Thoracic aorta (tissue), 2 donors: ENCODE measurements around the gene SH2B3. TPM values are rescaled to one million over a fixed set of nuclear protein-coding genes. Genes with fewer than 3 reads are reported as not detected.

ENCODE experiments used
- ATAC-seq: fragments of 150-250 bp; one replicate; pipeline ENCODE4 v1.8.0; 2017; ENCODE audit warnings: low read depth; ENCODE audit not compliant: insufficient number of reproducible peaks, low FRiP score
- DNase-seq: peaks from one replicate; pipeline ENCODE4 v3.0.0-alpha.2; 2020; ENCODE audit warnings: low spot score
- H3K27ac ChIP-seq, 2 donors: fragments of 200-600 bp; sonication (generic); 1 replicate in 1 of 2; 2 replicates in 1 of 2; pipeline ENCODE4 v1.5.1; 2016; ENCODE audit warnings: mild to moderate bottlenecking in 2 of 2, moderate library complexity in 2 of 2
- H3K27me3 ChIP-seq: fragments of 200-600 bp; sonication (generic); replicated peaks from 2 replicates; pipeline ENCODE4 v1.6.0; 2016; ENCODE audit warnings: mild to moderate bottlenecking; ENCODE audit not compliant: insufficient read depth
- H3K36me3 ChIP-seq: fragments of 200-600 bp; sonication (generic); one replicate; pipeline ENCODE4 v1.5.1; 2016
- H3K4me1 ChIP-seq, 2 donors: fragments of 200-600 bp; sonication (generic); 1 replicate in 1 of 2; 2 replicates in 1 of 2; pipeline versions ENCODE4 v1.5.1 to v1.6.0; 2016; ENCODE audit warnings: low read depth in 2 of 2, mild to moderate bottlenecking in 1 of 2; ENCODE audit not compliant: control insufficient read depth in 1 of 2
- H3K4me3 ChIP-seq: fragments of 200-600 bp; sonication (generic); 2 replicates; pipeline ENCODE4 v1.5.1; 2016; ENCODE audit warnings: mild to moderate bottlenecking
- H3K9me3 ChIP-seq: fragments of 200-600 bp; sonication (generic); 2 replicates; pipeline ENCODE4 v1.5.1; 2016
- CTCF ChIP-seq: fragments of 200-600 bp; sonication (generic); IDR thresholded peaks from one replicate; pipeline ENCODE4 v1.5.1; 2019; ENCODE audit warnings: antibody characterized with exemption
- total RNA-seq, 2 donors: library from RNA; depleted of rRNA; stranded (reverse); fragments of >200 nt; gene quantifications; one replicate each; pipeline versions ENCODE4 v1.1.0 to v1.2.3, GENCODE V29; 2016

The SH2B3 gene
- total RNA-seq, 2 donors from 2014 or later = 48.6 to 117 TPM

- Histone ChIP-seq H3K4me3 (no peak overlapping the region), H3K27me3 (no peaks in the 10 kb centered on the region), H3K9me3 (no peaks in the 10 kb centered on the region), H3K4me1 (peaks cover 20 to 45% of the 10 kb centered on the region in 2 donors), H3K27ac (no peak overlapping the region), H3K36me3 (peaks cover 3% of the 10 kb centered on the region)
- no peak for TF ChIP-seq CTCF
- ATAC-seq (no peak), DNase-seq (no peak)
Measured at GRCh38 chr12:111441107-111441928, 35.6 kb downstream of the SH2B3 start.

DNA sequence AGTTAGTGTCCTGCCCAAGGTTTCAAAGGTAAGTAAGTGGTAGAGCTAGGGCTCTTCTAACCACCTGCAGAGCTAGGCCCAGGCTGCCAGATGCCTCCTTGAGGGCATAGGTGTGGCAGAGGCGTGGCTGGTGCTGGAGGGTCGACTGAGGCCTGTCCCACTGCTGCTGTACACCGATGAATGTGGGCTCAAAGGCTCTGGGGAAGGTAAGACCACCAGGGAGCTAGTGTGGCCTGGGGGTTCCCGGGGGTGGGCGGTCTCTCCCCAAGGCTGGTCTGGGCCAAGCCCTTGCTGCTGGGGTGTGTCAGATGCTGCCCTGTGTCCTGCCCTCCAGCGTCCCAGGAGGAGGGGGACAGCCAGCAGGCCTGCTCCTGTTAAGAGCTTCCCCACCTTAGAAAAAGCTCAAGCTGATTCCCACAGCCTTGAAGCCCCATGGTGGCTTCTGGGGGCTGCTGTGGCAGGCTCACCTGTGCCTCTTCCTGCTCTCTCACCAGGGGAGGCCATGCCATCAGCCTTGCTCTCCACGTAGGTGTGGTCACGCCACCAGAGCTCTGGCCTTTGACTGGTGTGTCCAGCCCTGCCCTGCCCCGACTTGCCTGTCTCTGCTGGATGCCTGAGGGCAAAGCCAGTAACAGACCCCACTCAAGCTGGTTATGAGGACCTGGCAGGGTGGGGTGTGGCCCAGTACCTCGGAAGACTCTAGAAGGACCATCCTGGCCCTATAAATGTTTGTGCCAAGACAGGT, 36.8 kb downstream of the SH2B3 start:
- Histone ChIP-seq H3K4me1 (peaks cover 18 to 51% of the 10 kb centered on the region in 2 donors), H3K9me3 (no peaks in the 10 kb centered on the region), H3K27me3 (no peaks in the 10 kb centered on the region), H3K4me3 (no peak overlapping the region), H3K27ac (no peak overlapping the region), H3K36me3 (peaks cover 4% of the 10 kb centered on the region)
- DNase-seq (no peak), ATAC-seq (no peak)
- no peak for TF ChIP-seq CTCF

DNA sequence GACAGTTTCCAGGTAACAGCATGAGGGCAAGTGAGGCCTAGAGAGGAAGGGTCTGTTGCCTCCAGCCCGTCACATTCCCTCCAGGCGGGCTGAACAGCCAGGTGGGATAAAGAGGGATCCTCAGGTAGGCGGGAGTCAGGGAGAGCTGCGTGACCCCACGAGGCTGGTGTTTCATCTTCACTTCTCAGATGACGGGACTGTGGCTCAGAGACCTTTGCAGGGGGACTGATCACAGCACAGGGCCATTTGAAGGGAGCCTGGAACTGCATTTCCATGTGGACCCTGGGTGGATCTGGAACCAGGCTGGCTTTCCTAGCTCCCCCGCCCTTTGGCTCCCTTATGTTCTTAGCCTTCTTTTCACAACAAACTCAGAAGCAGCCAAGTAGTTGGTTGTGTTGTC, 37.4 kb downstream of the SH2B3 start:
- DNase-seq = no peak
- no peak overlapping the region for H3K27ac ChIP-seq
- no peak for ATAC-seq
- no peak overlapping the region for H3K4me3 ChIP-seq
- no peaks in the 10 kb centered on the region for H3K27me3 ChIP-seq
- peaks cover 13 to 46% of the 10 kb centered on the region in 2 donors for H3K4me1 ChIP-seq
- no peaks in the 10 kb centered on the region for H3K9me3 ChIP-seq
- TF ChIP-seq CTCF = no peak
- H3K36me3 ChIP-seq = peaks cover 10% of the 10 kb centered on the region

DNA sequence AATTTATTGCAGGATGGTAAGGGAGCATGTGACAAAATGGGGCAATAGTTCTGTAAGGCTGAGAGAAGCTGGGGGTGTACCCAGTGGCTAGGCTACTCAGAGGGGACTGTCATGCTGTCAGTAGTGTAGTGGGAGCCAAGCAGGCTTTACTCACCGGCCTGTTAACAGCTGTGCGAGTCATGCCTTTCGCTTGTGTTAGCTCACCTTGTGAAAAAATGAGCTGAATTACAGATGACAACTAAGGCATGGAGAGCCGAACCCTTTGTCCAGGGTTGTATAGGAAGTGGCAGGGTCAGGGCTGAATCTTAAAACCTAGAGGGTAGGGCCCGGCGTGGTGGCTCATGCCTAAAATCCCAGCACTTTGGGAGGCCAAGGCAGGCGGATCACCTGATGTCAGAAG, 37.9 kb downstream of the SH2B3 start:
- TF ChIP-seq CTCF = no peak
- Histone ChIP-seq H3K36me3 (peaks cover 15% of the 10 kb centered on the region), H3K27ac (no peak overlapping the region)

GRCh38 chr12:111444314-111444924, 38.7 kb downstream of the SH2B3 start:
- Histone ChIP-seq H3K4me1 (peaks cover 11 to 34% of the 10 kb centered on the region in 2 donors), H3K27me3 (no peaks in the 10 kb centered on the region), H3K36me3 (peaks cover 19% of the 10 kb centered on the region), H3K27ac (peak overlapping the region in 1 of 2 donors; percentile 34), H3K4me3 (no peak overlapping the region), H3K9me3 (no peaks in the 10 kb centered on the region)
- no peak for DNase-seq
- ATAC-seq = no peak
- no peak for TF ChIP-seq CTCF

More for the DNA sequence above, 37.9 kb downstream of the SH2B3 start:
- ATAC-seq = no peak
- Histone ChIP-seq H3K4me1 (peaks cover 11 to 41% of the 10 kb centered on the region in 2 donors), H3K9me3 (no peaks in the 10 kb centered on the region), H3K4me3 (no peak overlapping the region), H3K27me3 (no peaks in the 10 kb centered on the region)
- DNase-seq = no peak
